Ectodermal cell (in vitro differentiated cells): ENCODE data around the gene PDE3A.
"Not testable (repeated sequence)": the region's sequence is repeated elsewhere in the genome, so short reads cannot be mapped to it uniquely, and the experiment has no call there.

Experiments used
- H3K27ac ChIP-seq: 2 replicates; pipeline ENCODE4 v1.7.0; 2013; ENCODE audit warnings: mild to moderate bottlenecking, low read depth, low read length; ENCODE audit not compliant: insufficient read depth, poor library complexity, severe bottlenecking
- H3K27me3 ChIP-seq: 2 replicates; pipeline ENCODE4 v1.7.0; 2013; ENCODE audit warnings: mild to moderate bottlenecking, low read length; ENCODE audit not compliant: insufficient read depth, control insufficient read depth, poor library complexity, severe bottlenecking
- H3K36me3 ChIP-seq: one replicate; pipeline ENCODE4 v1.7.0; 2013; ENCODE audit warnings: low read length; ENCODE audit not compliant: control insufficient read depth, insufficient read depth
- H3K4me1 ChIP-seq: one replicate; pipeline ENCODE4 v1.7.0; 2013; ENCODE audit warnings: low read length; ENCODE audit not compliant: control insufficient read depth, insufficient read depth
- H3K4me3 ChIP-seq: 2 replicates; pipeline ENCODE4 v1.7.0; 2013; ENCODE audit warnings: low read depth, low read length, control low read depth; ENCODE audit not compliant: insufficient read depth
- H3K9me3 ChIP-seq: 2 replicates; pipeline ENCODE4 v1.7.0; 2013; ENCODE audit warnings: mild to moderate bottlenecking, low read length, moderate library complexity; ENCODE audit not compliant: control insufficient read depth
- WGBS, 2 experiments: methylation state at CpG; one replicate each; pipeline ENCODE4 v1.1.7; 2013; ENCODE audit warnings: missing lambda C conversion rate in 2 of 2; 5-methylcytosine and 5-hydroxymethylcytosine counted together

PDE3A gene

DNA sequence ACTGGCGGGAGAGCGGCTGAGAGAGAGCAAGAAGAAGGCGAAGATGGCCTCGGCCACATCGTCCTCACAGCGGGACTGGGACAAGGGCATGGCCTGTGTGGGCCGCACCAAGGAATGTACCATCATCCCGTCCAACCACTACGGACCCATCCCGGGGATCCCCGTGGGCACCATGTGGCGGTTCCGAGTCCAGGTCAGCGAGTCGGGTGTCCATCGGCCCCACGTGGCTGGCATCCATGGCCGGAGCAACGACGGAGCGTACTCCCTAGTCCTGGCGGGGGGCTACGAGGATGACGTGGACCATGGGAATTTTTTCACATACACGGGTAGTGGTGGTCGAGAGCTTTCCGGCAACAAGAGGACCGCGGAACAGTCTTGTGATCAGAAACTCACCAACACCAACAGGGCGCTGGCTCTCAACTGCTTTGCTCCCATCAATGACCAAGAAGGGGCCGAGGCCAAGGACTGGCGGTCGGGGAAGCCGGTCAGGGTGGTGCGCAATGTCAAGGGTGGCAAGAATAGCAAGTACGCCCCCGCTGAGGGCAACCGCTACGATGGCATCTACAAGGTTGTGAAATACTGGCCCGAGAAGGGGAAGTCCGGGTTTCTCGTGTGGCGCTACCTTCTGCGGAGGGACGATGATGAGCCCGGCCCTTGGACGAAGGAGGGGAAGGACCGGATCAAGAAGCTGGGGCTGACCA is 183.6 kb downstream of the PDE3A start:
- not testable (repeated sequence) for H3K27me3 ChIP-seq, H3K4me1 ChIP-seq, H3K27ac ChIP-seq, H3K4me3 ChIP-seq, H3K36me3 ChIP-seq, H3K9me3 ChIP-seq
- 95 to 97% methylated on average over 48 of the region's 48 CpGs for WGBS, 2 experiments

DNA sequence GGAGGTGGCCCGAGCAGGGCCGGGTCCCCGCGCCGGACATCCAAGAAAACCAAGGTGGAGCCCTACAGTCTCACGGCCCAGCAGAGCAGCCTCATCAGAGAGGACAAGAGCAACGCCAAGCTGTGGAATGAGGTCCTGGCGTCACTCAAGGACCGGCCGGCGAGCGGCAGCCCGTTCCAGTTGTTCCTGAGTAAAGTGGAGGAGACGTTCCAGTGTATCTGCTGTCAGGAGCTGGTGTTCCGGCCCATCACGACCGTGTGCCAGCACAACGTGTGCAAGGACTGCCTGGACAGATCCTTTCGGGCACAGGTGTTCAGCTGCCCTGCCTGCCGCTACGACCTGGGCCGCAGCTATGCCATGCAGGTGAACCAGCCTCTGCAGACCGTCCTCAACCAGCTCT is 184.2 kb downstream of the PDE3A start:
- not testable (repeated sequence) for H3K9me3 ChIP-seq, H3K27me3 ChIP-seq, H3K27ac ChIP-seq, H3K36me3 ChIP-seq, H3K4me1 ChIP-seq, H3K4me3 ChIP-seq
- WGBS, 2 experiments, result 95 to 96% methylated on average over 17 to 18 of the region's 23 CpGs

DNA sequence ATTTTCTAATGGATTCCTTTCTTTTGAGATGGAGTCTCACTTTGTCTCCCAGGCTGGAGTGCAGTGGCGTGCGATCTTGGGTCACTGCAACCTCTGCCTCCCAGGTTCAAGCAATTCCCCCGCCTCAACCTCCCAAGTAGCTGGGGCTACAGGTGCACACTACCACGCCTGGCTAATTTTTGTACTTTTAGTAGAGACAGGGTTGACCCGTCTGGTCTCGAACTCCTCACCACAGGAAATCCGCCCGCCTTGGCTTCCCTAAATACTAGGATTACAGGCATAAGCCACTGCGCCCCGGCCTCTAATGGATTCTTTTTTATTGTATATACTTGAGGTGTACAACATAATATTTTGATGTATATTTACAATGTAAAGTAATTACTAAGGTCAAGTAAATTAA is 186.7 kb downstream of the PDE3A start:
- Histone ChIP-seq H3K9me3 (no peaks in the 10 kb centered on the region), H3K27ac (no peak overlapping the region), H3K4me1 (no peaks in the 10 kb centered on the region), H3K36me3 (no peaks in the 10 kb centered on the region), H3K4me3 (no peak overlapping the region), H3K27me3 (no peaks in the 10 kb centered on the region)
- 90 to 91% methylated on average over 8 to 10 of the region's 10 CpGs for WGBS, 2 experiments

DNA sequence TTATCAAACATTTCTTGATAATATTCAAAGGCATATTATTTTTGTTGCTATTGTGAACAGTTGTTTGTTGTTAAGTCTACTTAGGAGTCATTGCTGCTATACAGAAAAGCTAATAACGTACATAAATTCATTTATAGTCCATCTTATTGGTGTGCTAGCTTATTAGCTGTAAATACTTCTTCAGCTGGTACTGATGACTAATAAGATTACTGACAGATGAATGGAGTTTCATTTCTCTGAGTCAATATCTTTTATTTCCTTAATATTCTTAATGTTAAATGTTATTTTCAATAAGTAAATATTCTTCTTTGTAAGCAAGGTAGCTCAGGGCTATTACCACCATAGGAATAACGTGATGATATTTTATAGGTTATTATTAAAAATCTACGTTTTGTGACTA is 187.4 kb downstream of the PDE3A start:
- no peaks in the 10 kb centered on the region for H3K27me3 ChIP-seq
- no peak overlapping the region for H3K4me3 ChIP-seq
- no peak overlapping the region for H3K27ac ChIP-seq
- no peaks in the 10 kb centered on the region for H3K36me3 ChIP-seq
- WGBS, 2 experiments, result 100% methylated on average over 1 of the region's 3 CpGs
- H3K9me3 ChIP-seq, result no peaks in the 10 kb centered on the region
- H3K4me1 ChIP-seq, result no peaks in the 10 kb centered on the region

DNA sequence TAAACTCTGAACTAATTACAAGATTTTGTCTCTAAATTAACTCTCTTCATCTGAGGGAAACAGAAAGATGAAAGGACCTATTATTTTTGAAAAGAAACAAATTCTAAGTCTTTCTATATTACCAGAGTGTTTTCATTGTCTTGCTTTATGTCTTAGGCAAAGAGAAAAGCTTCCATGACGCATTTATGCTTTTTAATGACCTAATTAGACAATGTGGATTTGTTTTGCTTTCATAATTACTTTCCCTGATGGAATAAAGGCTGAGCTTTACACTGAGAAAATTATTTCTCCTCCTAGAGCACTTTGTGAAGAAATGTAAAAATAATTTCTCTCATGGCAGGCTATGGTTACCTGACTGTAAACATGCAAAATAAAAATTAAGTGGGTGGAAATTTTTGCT is 188.8 kb downstream of the PDE3A start:
- 100% methylated on average over 1 of the region's 1 CpG; no CpG with 5 or more reads in 1 of the 2 experiments for WGBS, 2 experiments
- Histone ChIP-seq H3K27ac (no peak overlapping the region), H3K36me3 (no peaks in the 10 kb centered on the region), H3K4me3 (no peak overlapping the region), H3K27me3 (no peaks in the 10 kb centered on the region), H3K4me1 (no peaks in the 10 kb centered on the region), H3K9me3 (no peaks in the 10 kb centered on the region)

DNA sequence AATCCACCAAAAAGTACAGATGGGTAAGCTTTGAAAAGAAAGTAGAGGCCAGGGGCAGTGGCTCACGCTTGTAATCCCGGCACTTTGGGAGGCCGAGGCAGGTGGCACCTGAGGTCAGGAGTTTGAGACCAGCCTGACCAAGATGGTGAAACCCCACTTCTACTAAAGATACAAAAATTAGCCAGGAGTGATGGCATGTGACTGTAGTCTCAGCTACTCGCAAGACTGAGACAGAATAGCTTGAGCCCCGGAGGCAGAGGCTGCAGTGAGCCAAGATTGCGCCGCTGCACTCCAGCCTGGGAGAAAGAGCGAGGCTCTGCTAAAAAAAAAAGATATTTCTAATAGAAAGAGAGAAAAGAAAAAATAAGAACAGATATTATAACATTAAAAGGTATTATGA is 192.6 kb downstream of the PDE3A start:
- H3K36me3 ChIP-seq, result no peaks in the 10 kb centered on the region
- WGBS, 2 experiments, result 91% methylated on average over 8 of the region's 8 CpGs
- no peaks in the 10 kb centered on the region for H3K4me1 ChIP-seq
- no peak overlapping the region for H3K4me3 ChIP-seq
- H3K27ac ChIP-seq, result no peak overlapping the region
- H3K27me3 ChIP-seq, result no peaks in the 10 kb centered on the region
- H3K9me3 ChIP-seq, result no peaks in the 10 kb centered on the region

DNA sequence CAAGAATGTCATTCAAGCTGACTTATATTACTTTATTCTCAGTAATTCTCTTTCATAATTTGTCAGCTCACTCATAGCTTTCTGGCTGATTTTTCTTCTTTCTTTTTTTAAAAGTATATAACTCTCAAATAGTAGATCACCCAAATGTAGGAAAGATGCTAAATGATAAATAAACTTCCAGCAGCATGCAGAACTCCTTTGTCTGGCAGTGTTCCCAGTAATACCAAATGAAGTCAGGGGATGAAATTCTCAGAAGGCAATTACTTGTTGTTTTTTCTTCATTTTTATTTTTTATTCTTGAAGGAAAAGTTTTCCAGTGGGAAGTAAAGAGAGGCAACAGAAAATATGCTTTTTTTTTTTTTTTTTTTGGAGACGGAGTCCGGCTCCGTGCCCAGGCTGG is 193.5 kb downstream of the PDE3A start:
- H3K36me3 ChIP-seq, result no peaks in the 10 kb centered on the region
- no peaks in the 10 kb centered on the region for H3K9me3 ChIP-seq
- no peak overlapping the region for H3K4me3 ChIP-seq
- WGBS, 2 experiments, result 92 to 100% methylated on average over 3 of the region's 3 CpGs
- H3K4me1 ChIP-seq, result no peaks in the 10 kb centered on the region
- H3K27ac ChIP-seq, result no peak overlapping the region
- H3K27me3 ChIP-seq, result no peaks in the 10 kb centered on the region

DNA sequence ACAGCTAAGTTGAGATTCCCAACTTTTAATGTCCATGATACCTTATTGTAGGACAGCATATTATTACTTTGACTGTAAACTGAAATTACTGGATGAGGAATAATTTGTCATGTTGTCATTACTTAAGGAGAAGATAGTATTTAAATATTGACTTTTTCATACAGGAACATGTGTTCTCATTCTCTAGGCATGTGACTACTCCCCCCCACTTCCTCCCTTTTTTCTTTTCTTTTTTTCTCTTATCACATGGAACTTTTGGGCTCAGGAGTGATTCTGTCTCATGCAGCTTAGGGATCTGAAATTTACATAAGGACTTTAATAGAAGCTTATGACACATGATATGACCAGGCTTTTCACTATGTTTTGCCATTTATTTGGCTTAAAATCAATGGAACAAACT is 199.1 kb downstream of the PDE3A start:
- Histone ChIP-seq H3K27ac (no peak overlapping the region), H3K4me3 (no peak overlapping the region), H3K27me3 (no peaks in the 10 kb centered on the region), H3K4me1 (no peaks in the 10 kb centered on the region), H3K9me3 (no peaks in the 10 kb centered on the region), H3K36me3 (no peaks in the 10 kb centered on the region)

DNA sequence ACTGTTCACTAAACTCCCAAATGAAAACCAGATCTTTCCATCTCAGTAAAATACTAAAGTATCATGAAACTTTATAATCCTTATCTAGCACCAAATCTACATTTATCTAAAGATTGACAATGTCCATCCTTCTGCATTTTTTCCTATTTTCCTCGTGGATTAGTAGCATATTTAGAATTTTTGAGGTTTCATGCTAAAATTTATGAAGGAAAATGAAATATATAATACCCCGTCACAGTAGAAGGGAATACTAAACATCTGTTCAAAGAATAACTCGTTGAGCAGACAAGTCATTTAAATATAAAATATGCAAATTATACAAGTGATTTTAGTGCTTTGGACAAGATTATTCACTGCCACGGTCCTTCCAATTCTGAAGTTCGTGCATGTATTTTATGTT is 204.1 kb downstream of the PDE3A start:
- Histone ChIP-seq H3K4me3 (no peak overlapping the region), H3K27ac (no peak overlapping the region), H3K9me3 (no peaks in the 10 kb centered on the region), H3K4me1 (no peaks in the 10 kb centered on the region), H3K36me3 (no peaks in the 10 kb centered on the region), H3K27me3 (no peaks in the 10 kb centered on the region)
- 100% methylated on average over 1 of the region's 5 CpGs; no CpG with 5 or more reads in 1 of the 2 experiments for WGBS, 2 experiments

DNA sequence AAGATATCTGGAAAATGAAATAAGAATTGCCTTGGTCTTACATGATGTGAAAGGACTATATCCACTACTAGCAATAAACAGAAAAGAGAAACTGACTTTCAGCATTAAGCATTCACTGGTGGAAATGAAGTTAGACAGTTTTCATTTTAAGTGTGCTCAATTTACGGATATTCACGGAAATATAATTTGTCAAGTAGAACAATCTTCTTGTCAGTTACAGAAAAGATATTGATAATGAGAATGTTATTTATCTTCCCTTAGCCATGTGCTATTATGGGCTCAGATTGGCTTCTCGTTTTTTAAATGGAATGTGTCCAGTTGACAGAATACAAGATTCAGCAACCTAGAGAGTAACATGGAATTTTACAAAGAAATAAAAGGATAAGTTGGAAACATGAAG is 208.2 kb downstream of the PDE3A start:
- Histone ChIP-seq H3K4me3 (no peak overlapping the region), H3K36me3 (no peaks in the 10 kb centered on the region), H3K9me3 (no peaks in the 10 kb centered on the region), H3K27ac (no peak overlapping the region), H3K4me1 (no peaks in the 10 kb centered on the region), H3K27me3 (no peaks in the 10 kb centered on the region)
- 90 to 96% methylated on average over 3 of the region's 3 CpGs for WGBS, 2 experiments

DNA sequence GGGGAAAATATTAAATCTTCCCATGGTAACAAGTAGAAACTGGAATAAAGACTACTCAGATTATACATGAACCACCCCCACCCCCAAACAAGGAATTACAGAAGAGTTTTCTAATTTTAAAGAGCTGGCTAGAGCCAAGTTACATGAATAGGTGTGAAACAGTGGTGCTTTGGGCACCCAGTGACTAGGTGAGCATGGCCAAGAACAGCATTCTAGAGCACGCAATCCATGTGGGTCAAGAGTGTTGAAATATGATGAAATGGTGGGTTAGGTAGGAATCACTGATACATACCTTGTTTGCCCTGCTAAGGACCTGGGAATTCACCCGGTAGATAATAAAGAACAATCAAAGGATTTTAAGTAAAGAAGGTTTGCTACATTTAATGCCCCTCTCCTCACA is 208.7 kb downstream of the PDE3A start:
- Histone ChIP-seq H3K36me3 (no peaks in the 10 kb centered on the region), H3K27ac (no peak overlapping the region), H3K9me3 (no peaks in the 10 kb centered on the region), H3K4me3 (no peak overlapping the region), H3K4me1 (no peaks in the 10 kb centered on the region), H3K27me3 (no peaks in the 10 kb centered on the region)
- 98% methylated on average over 2 of the region's 2 CpGs for WGBS, 2 experiments
